GM10847 (cell line): Measurements from ENCODE around the gene CAGE1.

ENCODE experiments used
- POLR2A ChIP-seq: IDR thresholded peaks from 2 replicates; pipeline ENCODE4 v1.6.1; 2011; ENCODE audit not compliant: insufficient read length; ENCODE audit errors: extremely low read depth

Gene CAGE1

GRCh38 chr6:7418238-7418905 is 28.8 kb upstream of the CAGE1 start:
- TF ChIP-seq POLR2A: no peak

DNA sequence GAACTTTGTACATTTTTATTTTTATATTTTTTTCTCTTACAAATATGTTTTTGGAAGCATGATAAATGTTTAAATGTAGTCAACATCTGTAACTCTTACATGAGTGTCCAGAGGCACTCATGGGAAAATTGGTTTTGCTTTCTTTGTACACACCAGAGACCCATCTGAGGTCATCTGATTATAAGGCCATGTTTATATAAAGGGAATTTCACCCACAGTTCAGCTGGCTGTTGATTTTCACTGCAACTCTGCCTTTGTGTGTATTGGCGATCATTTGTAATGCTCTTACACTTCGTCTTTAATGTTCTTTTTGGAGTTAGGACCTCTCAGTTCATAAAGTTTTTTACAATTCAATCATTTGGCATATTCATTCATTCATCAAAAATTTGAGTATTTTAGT is 28.1 kb upstream of the CAGE1 start:
- no peak for TF ChIP-seq POLR2A

DNA sequence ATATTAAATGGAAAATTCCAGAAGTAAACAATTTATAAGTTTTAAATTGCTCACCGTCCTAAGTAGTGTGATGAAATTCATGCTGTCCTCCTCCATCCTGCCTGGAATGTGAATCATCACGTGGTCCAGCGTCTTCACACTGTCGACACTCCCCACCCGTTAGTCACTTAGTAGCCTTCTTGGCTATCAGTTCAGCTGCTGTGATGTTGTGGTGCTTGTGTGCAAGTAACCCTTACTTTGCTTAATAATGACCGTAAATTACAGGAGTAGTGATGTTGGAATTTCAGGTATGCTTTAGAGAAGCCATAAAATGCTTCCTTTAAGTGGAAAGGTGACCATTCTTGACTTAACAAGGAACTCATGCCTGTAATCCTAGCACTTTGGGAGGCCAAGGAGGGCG is 25.3 kb upstream of the CAGE1 start:
- TF ChIP-seq POLR2A: no peak

GRCh38 chr6:7413151-7413823 is 23.7 kb upstream of the CAGE1 start:
- TF ChIP-seq POLR2A: no peak

DNA sequence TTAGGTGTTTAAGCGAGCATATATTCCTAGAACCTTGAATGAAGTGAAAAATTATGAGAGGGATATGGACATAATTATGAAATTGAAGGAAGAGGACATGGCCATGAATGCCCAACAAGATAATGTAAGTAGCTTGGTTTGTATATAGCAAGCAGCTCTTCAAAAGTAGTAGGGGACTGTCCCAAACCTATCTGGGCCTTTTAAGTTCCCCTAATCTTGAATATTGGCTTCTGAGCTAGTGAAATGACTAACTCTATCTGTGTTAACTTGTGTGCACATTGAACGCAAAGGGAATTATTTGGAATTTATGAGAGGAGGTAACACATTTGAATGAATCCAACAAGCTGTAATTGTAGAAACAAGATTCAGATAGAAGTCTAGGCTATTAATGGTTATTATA is 21.8 kb upstream of the CAGE1 start:
- TF ChIP-seq POLR2A: no peak

DNA sequence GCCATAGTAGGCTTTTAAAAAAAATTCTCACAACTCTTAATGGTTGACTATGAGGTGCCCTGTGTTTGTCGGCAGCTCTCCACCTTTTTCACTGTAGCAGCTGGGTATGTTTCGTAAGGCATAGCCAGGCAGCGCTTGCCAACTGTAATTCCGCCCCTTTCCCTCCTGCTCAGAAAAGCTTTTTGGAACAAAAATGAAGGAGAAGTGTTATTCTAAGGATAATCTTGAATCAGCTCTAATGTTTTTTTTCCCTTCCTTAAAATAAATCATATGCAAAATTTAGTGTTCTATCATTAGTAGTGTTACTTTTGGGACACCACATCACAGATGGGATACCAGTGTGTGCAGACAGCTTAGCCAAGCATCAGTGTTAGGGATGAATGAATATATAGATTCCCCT is 21.3 kb upstream of the CAGE1 start:
- no peak for TF ChIP-seq POLR2A

GRCh38 chr6:7409740-7410139 is 20.2 kb upstream of the CAGE1 start:
- TF ChIP-seq POLR2A: no peak

DNA sequence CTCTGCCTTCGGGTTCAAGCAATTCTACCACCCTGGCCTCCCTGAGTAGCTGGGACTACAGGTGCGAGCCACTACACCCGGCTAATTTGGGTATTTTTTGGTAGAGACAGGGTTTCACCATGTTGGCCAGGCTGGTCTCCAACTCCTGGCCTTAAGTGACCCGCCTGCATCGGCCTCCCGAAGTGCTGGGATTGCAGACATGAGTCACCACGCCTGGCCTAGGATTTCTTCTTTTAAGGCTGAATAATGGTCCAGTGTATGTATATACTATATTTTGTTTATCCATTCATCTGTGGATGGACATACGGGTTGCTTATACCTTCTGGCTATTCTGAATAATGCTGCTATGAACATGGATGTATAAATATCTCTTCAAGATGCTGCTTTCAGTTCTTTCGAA is 17.2 kb upstream of the CAGE1 start:
- no peak for TF ChIP-seq POLR2A

DNA sequence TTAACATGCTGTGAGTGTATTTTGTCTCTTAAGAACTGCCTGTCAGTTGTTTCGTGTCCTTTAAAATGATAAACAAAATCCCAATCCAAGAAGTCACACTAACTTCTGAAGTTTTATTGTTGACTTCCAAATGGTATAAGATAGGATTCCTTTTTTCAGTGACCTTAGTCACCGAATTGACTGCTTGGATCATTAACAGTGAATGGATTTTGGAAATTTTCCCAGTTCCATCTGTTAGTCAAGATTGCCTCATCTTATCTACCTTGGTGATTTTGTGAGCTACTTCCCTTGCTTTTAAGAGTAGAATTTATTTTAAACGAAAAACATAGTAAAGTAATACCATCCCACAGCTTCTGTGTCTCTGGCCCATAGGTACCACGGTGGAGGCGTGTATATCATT is 15.0 kb upstream of the CAGE1 start:
- no peak for TF ChIP-seq POLR2A

GRCh38 chr6:7402716-7403115 is 13.2 kb upstream of the CAGE1 start:
- no peak for TF ChIP-seq POLR2A

- TF ChIP-seq POLR2A: no peak
Measured at GRCh38 chr6:7401075-7401474, 11.5 kb upstream of the CAGE1 start.

- no peak for TF ChIP-seq POLR2A
Measured at GRCh38 chr6:7392402-7392801, 2.9 kb upstream of the CAGE1 start.

DNA sequence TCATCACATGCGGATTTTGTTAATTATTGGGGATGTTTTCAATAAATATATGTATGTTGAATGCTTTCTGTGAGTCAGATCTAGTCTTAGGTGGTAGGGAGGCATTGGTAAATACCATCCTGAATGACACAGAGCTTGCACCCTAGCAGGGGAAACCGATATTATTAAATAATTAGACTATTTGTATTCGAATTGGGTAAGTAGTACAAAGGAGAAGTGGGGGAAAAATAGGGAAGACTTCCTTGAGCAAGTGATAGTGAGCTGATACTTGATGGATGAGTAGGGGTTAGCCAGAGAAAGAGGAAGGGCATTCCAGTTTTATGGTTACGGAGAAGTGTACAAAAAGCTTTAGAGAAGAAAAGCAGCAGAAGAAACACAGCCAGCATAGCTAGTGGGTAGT is 1.6 kb upstream of the CAGE1 start:
- no peak for TF ChIP-seq POLR2A

DNA sequence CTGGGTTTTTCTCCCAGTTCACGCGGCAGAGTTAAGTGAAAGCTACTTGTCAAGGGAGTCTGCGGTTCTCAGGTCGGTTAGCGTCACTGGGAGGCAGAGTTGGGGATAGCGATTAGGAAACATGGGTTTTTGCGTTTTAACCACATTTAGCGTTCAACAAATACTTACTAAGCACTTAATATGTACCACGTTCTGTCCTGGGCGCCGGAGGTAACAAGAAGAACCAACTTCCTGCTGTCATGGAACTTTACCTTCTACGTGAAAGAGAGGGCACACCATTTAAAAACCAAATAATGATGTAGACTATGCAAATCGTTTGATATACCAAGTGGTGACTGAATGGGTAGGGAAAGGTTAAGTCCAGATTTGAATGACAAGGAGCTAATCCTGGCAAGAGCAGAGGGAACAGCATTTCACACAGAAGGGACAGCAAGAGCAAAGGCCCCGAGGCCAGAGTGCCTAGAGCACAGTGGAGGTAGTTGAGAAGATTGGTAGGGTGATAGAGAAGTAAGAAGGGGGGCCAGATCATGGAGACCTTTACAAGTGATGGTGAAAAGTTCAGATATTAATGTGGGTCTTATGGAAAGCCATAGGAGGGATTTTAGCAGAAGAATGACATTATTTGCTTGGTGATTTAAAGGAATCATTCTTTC is 810 bp upstream of the CAGE1 start:
- TF ChIP-seq POLR2A: no peak

DNA sequence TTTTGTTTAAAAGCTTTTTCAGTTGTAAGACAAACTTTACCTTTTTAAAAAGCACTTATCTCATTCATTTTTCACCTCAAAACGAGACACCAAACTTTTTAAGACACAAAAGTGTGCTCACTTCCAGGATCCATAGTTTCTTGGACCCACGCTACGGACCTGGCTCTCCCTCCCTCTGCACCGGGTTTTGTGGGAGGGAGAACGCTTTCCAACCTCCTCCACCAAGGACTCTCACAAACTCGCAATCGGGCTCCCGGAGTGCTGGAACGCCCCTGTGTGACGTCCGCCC is 436 bp downstream of the CAGE1 start:
- no peak for TF ChIP-seq POLR2A

DNA sequence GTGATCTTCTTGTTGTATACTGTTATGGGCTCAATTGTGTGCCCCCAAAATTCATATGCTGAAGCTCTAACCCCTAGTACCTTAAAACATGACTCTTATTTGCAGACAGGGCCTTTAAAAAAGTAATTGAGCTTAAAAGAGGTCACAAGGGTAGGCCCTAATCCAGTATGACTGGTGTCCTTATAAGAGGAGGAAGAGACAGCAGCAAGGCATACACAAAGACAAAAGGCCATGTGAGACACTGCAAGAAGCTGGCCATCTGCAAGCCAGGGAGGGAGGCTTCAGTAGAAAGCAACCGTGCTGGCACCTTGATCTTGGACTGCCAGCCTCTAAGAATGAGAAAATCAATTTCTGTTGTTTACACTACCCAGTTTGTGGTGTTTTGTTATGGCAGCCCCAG is 8.4 kb downstream of the CAGE1 start:
- no peak for TF ChIP-seq POLR2A

DNA sequence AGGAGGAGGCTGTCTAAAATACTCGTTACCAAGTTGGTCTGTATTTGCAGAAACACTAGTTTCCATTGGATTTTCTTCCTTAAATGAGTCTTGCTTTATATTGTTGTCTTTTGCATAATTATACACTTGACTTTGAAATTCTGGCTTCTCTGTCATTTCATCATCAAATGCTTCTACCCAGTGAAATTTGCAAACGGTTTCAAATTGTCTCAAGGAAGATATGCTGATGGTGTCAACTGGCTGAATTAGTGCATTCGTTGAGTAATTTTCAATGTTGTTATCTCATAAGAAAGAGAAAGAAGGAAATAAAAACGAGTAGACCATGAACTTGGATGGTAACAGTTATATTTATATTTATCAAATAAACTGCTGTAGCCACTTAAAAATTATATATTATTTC is 10.8 kb downstream of the CAGE1 start:
- TF ChIP-seq POLR2A: no peak
